Spleen (tissue), 7 donors: ENCODE measurements around the gene PPDPF.

Source experiments
- CTCF ChIP-seq, 11 experiments: fragments of 200-600 bp in 7 of 11; fragments of 450-650 bp in 4 of 11; sonication (generic) in 4 of 11; IDR thresholded peaks in 8 of 11; conservative IDR thresholded peaks in 3 of 11; 1 replicate in 7 of 11; 2 replicates in 4 of 11; pipeline versions ENCODE4 v1.4.0 to v1.8.0; 2016 to 2021; ENCODE audit warnings: antibody characterized with exemption in 11 of 11, inconsistent platforms in 4 of 11, mild to moderate bottlenecking in 1 of 11
- POLR2A ChIP-seq, 3 donors: fragments of 450-650 bp; IDR thresholded peaks; one replicate each; pipeline ENCODE4 v1.5.1; 2017; ENCODE audit warnings: antibody characterized with exemption in 3 of 3, mild to moderate bottlenecking in 1 of 3
- POLR2AphosphoS5 ChIP-seq, 3 donors: sonication (generic); formaldehyde crosslinking; IDR thresholded peaks; one replicate each; pipeline ENCODE4 v1.5.1; 2017; ENCODE audit warnings: antibody characterized with exemption in 3 of 3
- donor health status: DM: no; HTN: no; CAD: no; lungs with moderate emphysema.
- donor health status: DM: no; HTN: no; CAD: no.
- donor health status: DM: no; HTN: no; CAD: no.

DNA sequence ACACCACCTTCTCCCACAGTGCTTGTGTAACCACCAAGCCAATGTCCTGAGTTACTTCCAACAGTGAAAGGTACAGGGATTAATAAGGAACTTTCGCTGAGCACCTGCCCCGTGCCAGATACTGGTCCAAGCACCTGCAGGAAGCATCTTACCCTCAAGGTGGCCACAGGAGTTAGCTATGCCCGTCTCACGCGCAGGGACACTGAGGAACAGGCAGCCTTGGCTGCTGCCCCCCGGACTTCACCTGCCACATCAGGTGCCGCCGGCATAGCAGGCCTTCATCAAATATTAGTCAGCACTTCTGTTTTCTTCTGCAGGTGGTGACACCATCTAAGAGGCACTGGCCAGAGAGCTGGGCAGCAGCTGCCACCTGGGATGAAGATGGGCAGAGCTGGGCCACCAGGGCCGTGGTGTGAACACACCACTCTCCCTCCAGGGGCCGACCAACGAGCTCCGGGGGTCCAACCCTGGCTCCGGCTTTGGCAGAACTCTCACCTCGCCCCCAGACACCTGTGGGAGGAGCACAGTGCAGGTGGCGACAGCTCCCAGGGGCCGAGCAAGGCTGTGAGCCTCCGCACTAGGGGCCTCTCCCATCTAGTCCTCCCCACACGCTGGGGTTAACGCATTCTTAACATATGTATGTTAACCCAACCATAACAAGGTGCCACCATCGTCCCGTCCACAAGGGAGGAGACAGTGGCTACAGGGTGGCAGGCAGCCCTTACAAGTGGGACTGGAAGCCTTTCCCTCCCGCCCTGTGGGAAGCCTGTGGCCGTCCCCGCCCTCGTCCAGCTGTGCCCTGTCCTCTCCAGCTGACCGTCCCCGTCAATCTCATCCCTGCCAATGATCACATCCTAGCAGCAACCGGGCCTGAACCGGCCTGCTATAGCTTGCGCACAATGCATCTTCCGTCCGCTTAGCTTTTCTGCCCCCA is 2.9 kb upstream of the PPDPF start:
- TF ChIP-seq CTCF (IDR thresholded peaks at IDR 0.05 in 8 of 11, conservative IDR thresholded peaks at IDR 0.05 in 3 of 11) (no peak), POLR2A (IDR thresholded peaks at IDR 0.05) (no peak), POLR2AphosphoS5 (IDR thresholded peaks at IDR 0.05) (no peak)
